GM12874 (cell line): ENCODE measurements around the gene PLAGL1.

Experiments used
- CTCF ChIP-seq: IDR thresholded peaks from 2 replicates; pipeline ENCODE4 v1.5.1; 2011; ENCODE audit warnings: low read depth, mild to moderate bottlenecking, control low read depth, low read length, moderate library complexity; ENCODE audit not compliant: insufficient read depth

Gene PLAGL1

GRCh38 chr6:143966312-143966711, 41.7 kb downstream of the PLAGL1 start:
- no peak for TF ChIP-seq CTCF

GRCh38 chr6:143965503-143966171, 42.4 kb downstream of the PLAGL1 start:
- no peak for TF ChIP-seq CTCF

GRCh38 chr6:143964674-143965081, 43.4 kb downstream of the PLAGL1 start:
- no peak for TF ChIP-seq CTCF

GRCh38 chr6:143963158-143963919, 44.7 kb downstream of the PLAGL1 start:
- TF ChIP-seq CTCF = no peak

- TF ChIP-seq CTCF = no peak
These were observed 45.9 kb downstream of the PLAGL1 start for GRCh38 chr6:143961886-143962878.

- TF ChIP-seq CTCF = no peak
These were observed 47.0 kb downstream of the PLAGL1 start for GRCh38 chr6:143961066-143961465.

GRCh38 chr6:143959927-143960326, 48.1 kb downstream of the PLAGL1 start:
- no peak for TF ChIP-seq CTCF
